RWPE2 (cell line): ENCODE results near the gene AFAP1.

ENCODE experiments used
- ATAC-seq: fragments of 200-7000 bp; cut with Tn5 transposase; 3 replicates; pipeline ENCODE4 v1.9.1; 2021; ENCODE audit warnings: low read depth
- DNase-seq: peaks from one replicate; pipeline ENCODE4 v3.0.0-alpha.2; 2020; ENCODE audit warnings: low spot score
- H3K27ac ChIP-seq: fragments of 450-650 bp; 2 replicates; pipeline ENCODE4 v1.5.1; 2017; ENCODE audit warnings: mild to moderate bottlenecking; ENCODE audit not compliant: poor library complexity, severe bottlenecking
- H3K27me3 ChIP-seq: fragments of 250-450 bp; sonication (Bioruptor Pico); 2 replicates; pipeline ENCODE4 v1.5.1; 2021; ENCODE audit warnings: mild to moderate bottlenecking, moderate library complexity; ENCODE audit not compliant: insufficient read depth, poor library complexity, severe bottlenecking
- H3K36me3 ChIP-seq: fragments of 250-450 bp; sonication (Bioruptor Pico); 2 replicates; pipeline ENCODE4 v1.5.1; 2020; ENCODE audit warnings: low read depth, mild to moderate bottlenecking, moderate library complexity
- H3K4me1 ChIP-seq: fragments of 250-450 bp; sonication (Bioruptor Pico); 2 replicates; pipeline ENCODE4 v1.5.1; 2021; ENCODE audit warnings: mild to moderate bottlenecking, moderate library complexity; ENCODE audit not compliant: insufficient read depth, poor library complexity, severe bottlenecking
- H3K4me3 ChIP-seq: fragments of 250-450 bp; sonication (Bioruptor Pico); 2 replicates; pipeline ENCODE4 v1.5.1; 2021; ENCODE audit warnings: mild to moderate bottlenecking, moderate library complexity; ENCODE audit not compliant: severe bottlenecking
- H3K9me3 ChIP-seq: fragments of 250-450 bp; sonication (Bioruptor Pico); 2 replicates; pipeline ENCODE4 v1.5.1; 2021; ENCODE audit warnings: mild to moderate bottlenecking, moderate library complexity; ENCODE audit not compliant: severe bottlenecking
- CTCF ChIP-seq: fragments of 450-650 bp; IDR thresholded peaks from one replicate; pipeline ENCODE4 v1.5.1; 2017; ENCODE audit warnings: mild to moderate bottlenecking, moderate library complexity; ENCODE audit not compliant: poor library complexity, severe bottlenecking

The AFAP1 gene

DNA sequence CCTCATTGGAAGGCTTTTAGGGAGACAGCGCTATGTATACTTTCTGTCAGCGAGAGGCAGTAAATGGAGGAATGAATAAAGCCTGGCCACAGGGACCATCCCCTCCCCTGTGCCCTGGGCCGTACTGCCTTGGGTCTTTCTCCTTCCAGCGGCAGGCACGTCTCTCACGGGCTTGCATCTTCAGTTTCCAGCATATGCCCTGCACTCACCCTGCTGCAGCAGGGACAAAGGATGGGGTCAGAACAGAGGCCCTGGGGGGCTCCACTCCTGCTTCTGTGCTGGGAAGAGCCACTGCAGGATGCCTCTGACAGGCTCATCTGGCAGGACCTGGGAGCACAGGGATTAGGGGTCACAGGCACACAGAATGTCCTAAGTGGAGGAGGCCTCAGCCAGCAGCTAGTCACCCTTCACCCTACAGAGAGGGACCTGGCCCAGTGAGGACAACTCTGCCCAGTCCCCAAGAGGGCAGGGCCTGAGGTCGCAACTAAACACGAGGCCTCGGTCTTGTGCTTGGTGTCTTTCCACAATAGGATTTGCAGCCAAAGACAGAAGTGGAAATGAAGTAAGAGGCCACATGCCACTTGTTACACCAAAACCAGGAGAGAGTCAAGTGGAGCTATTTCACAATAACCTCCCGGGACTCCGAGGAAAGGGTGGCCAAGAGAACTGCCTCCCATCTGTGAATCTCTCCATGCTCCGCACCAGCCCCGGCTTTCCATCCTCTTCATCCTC lies 150.8 kb downstream of the AFAP1 start:
- Histone ChIP-seq H3K4me1 (no peaks in the 10 kb centered on the region), H3K4me3 (no peak overlapping the region), H3K36me3 (peaks cover 67% of the 10 kb centered on the region), H3K27me3 (no peaks in the 10 kb centered on the region), H3K27ac (no peak overlapping the region), H3K9me3 (no peaks in the 10 kb centered on the region)
- DNase-seq (peak; percentile 37), ATAC-seq (no peak)
- no peak for TF ChIP-seq CTCF

DNA sequence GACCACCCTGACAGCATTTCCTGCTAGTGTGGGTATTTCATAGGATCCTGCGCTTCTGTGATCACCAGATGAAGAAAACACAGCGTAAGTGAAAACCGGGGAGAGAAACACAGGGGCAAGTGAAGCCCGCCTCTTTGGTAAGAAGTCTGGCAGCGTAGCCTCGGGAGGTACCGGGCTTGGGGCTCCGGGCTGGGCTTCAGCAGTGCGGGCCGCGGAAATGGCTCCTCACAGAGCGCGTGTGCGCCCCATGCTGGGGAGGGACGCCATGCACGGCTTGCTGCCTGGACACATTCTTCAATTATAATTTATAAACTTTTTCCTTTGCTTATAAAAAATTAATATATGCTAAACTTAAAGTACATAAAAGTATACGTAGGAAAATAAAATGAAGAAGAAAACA lies 151.5 kb downstream of the AFAP1 start:
- H3K9me3 ChIP-seq: no peaks in the 10 kb centered on the region
- H3K4me3 ChIP-seq: no peak overlapping the region
- TF ChIP-seq CTCF: no peak
- DNase-seq (peak; percentile 23), ATAC-seq (no peak)
- H3K27ac ChIP-seq: no peak overlapping the region
- no peaks in the 10 kb centered on the region for H3K27me3 ChIP-seq
- peaks cover 61% of the 10 kb centered on the region for H3K36me3 ChIP-seq
- H3K4me1 ChIP-seq: no peaks in the 10 kb centered on the region

GRCh38 chr4:7787681-7788141 lies 151.9 kb downstream of the AFAP1 start:
- peaks cover 60% of the 10 kb centered on the region for H3K36me3 ChIP-seq
- H3K27ac ChIP-seq: no peak overlapping the region
- DNase-seq (peak; percentile 34), ATAC-seq (no peak)
- H3K4me3 ChIP-seq: no peak overlapping the region
- H3K27me3 ChIP-seq: no peaks in the 10 kb centered on the region
- no peaks in the 10 kb centered on the region for H3K9me3 ChIP-seq
- no peaks in the 10 kb centered on the region for H3K4me1 ChIP-seq
- TF ChIP-seq CTCF: no peak

DNA sequence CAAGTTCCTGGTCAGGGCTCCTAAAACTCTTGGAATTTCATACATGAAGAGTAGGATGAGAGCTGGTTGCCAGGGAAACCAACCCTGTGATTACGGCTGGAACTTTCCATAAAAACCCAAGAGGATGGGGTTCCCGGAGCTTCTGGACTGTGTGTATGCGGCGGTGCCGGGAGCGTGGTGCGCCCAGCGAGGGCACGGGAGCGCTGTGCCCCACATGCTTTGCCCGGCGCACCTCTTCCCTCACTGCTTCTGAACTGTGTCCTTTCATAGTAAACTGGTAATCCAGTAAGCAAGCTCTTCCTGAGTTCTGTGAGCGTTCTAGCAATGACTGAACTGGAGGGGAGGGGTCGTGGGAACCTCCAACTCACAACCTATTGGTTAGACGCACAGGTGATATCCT lies 152.6 kb downstream of the AFAP1 start:
- H3K36me3 ChIP-seq: peaks cover 60% of the 10 kb centered on the region
- DNase-seq (peak; percentile 17), ATAC-seq (no peak)
- H3K27me3 ChIP-seq: no peaks in the 10 kb centered on the region
- TF ChIP-seq CTCF: no peak
- H3K9me3 ChIP-seq: no peaks in the 10 kb centered on the region
- H3K4me3 ChIP-seq: no peak overlapping the region
- no peak overlapping the region for H3K27ac ChIP-seq
- no peaks in the 10 kb centered on the region for H3K4me1 ChIP-seq

GRCh38 chr4:7786517-7786916 lies 153.1 kb downstream of the AFAP1 start:
- no peak overlapping the region for H3K27ac ChIP-seq
- peak; percentile 8 for DNase-seq
- no peaks in the 10 kb centered on the region for H3K9me3 ChIP-seq
- no peak for TF ChIP-seq CTCF
- ATAC-seq: no peak
- H3K36me3 ChIP-seq: peaks cover 63% of the 10 kb centered on the region
- no peaks in the 10 kb centered on the region for H3K27me3 ChIP-seq
- H3K4me3 ChIP-seq: no peak overlapping the region
- H3K4me1 ChIP-seq: no peaks in the 10 kb centered on the region
